Astrocyte (in vitro differentiated cells and primary cell): ENCODE data around the gene STXBP1. TPM values are rescaled to one million over a fixed set of nuclear protein-coding genes. Genes with fewer than 3 reads are reported as not detected.

Experiments
- DNase-seq: peaks from one replicate; pipeline ENCODE4 v3.0.0-alpha.2; 2010; ENCODE audit warnings: low read depth
- FAIRE-seq: peaks from 2 replicates; lab custom pipeline; 2011; peaks lifted over from hg19 to GRCh38; lab: Jason Lieb, UNC
- H2AFZ ChIP-seq: 2 replicates; pipeline ENCODE4 v1.6.0; 2012; ENCODE audit warnings: low read depth, low read length, inconsistent platforms
- H3K27ac ChIP-seq: 2 replicates; pipeline ENCODE4 v1.5.1; 2011; ENCODE audit warnings: low read depth, low read length, inconsistent platforms
- H3K27me3 ChIP-seq: 2 replicates; pipeline ENCODE4 v1.6.0; 2011; ENCODE audit warnings: low read length, inconsistent platforms; ENCODE audit not compliant: insufficient read depth
- H3K36me3 ChIP-seq: 2 replicates; pipeline ENCODE4 v1.5.1; 2011; ENCODE audit warnings: low read length, inconsistent platforms; ENCODE audit not compliant: insufficient read depth
- H3K4me1 ChIP-seq: 2 replicates; pipeline ENCODE4 v1.5.1; 2011; ENCODE audit warnings: low read length, inconsistent platforms; ENCODE audit not compliant: insufficient read depth
- H3K4me2 ChIP-seq: 2 replicates; pipeline ENCODE4 v1.6.0; 2012; ENCODE audit warnings: low read length, inconsistent platforms
- H3K4me3 ChIP-seq: 2 replicates; pipeline ENCODE4 v1.5.1; 2011; ENCODE audit warnings: low read depth, mild to moderate bottlenecking, low read length, inconsistent platforms; ENCODE audit not compliant: insufficient read depth
- H3K79me2 ChIP-seq: 2 replicates; pipeline ENCODE4 v1.6.0; 2012; ENCODE audit warnings: mild to moderate bottlenecking, low read length, inconsistent platforms; ENCODE audit not compliant: insufficient read depth
- H3K9ac ChIP-seq: 2 replicates; pipeline ENCODE4 v1.6.0; 2012; ENCODE audit warnings: mild to moderate bottlenecking, low read length, inconsistent platforms
- H3K9me3 ChIP-seq: 2 replicates; pipeline ENCODE4 v1.5.1; 2012; ENCODE audit warnings: low read depth, mild to moderate bottlenecking, low read length, inconsistent platforms; ENCODE audit not compliant: insufficient read depth
- H4K20me1 ChIP-seq: 2 replicates; pipeline ENCODE4 v1.6.0; 2012; ENCODE audit warnings: low read length, inconsistent platforms; ENCODE audit not compliant: insufficient read depth
- H3K27ac Mint-ChIP-seq: one replicate; pipeline ENCODE4 v1.8.0; 2021; ENCODE audit warnings: mild to moderate bottlenecking, mixed read lengths; ENCODE audit not compliant: unreplicated experiment
- H3K27me3 Mint-ChIP-seq: one replicate; pipeline ENCODE4 v1.8.0; 2021; ENCODE audit warnings: low read depth, mixed read lengths; ENCODE audit not compliant: unreplicated experiment
- H3K36me3 Mint-ChIP-seq: one replicate; pipeline ENCODE4 v1.8.0; 2021; ENCODE audit warnings: low read depth, mixed read lengths; ENCODE audit not compliant: unreplicated experiment
- H3K4me1 Mint-ChIP-seq: one replicate; pipeline ENCODE4 v1.8.0; 2021; ENCODE audit warnings: low read depth, mixed read lengths; ENCODE audit not compliant: unreplicated experiment
- H3K4me3 Mint-ChIP-seq: one replicate; pipeline ENCODE4 v1.8.0; 2021; ENCODE audit warnings: mild to moderate bottlenecking, moderate library complexity, mixed read lengths; ENCODE audit not compliant: unreplicated experiment
- H3K9me3 Mint-ChIP-seq: one replicate; pipeline ENCODE4 v1.8.0; 2021; ENCODE audit warnings: mild to moderate bottlenecking, mixed read lengths; ENCODE audit not compliant: unreplicated experiment
- EZH2 ChIP-seq: IDR thresholded peaks from 2 replicates; pipeline ENCODE4 v1.6.1; 2012; ENCODE audit warnings: mild to moderate bottlenecking, low read length, inconsistent platforms; ENCODE audit not compliant: insufficient read depth
- total RNA-seq: library from RNA; stranded (reverse); gene quantifications from 2 replicates; pipeline ENCODE4 v1.2.1, GENCODE V29; 2021
- TF ChIP-seq, protein P1 (sequence below): IDR thresholded peaks from 2 replicates; pipeline ENCODE4 v1.5.1; 2011; ENCODE audit warnings: low read depth, mild to moderate bottlenecking, inconsistent platforms, low read length, moderate library complexity; ENCODE audit not compliant: insufficient read depth

STXBP1 gene
- total RNA-seq, 1 donor from 2014 or later: 39.6 TPM

DNA sequence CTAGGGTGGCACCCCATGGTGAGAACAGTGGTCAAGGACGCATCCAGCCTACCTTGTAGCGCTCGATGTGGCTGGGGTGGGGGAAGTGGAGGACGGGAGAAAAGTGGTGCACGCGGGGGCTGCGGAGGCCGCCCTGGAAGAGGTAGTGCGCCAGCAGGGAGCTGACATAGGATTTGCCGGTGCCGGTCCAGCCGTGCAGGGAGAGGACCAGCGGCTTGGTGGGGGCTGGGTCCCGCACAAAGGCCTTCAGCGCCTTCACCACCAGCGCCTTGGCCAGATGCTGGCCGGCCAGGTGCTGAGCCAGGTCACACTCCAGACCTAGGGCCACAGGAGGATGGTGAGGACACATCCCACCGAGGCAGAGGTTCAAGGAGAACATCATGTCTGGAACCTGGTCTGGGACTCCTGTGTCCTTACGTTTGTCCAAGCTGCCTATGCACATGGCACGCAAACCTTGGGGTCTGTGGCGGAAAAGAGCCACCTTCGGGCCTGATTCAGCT, 122.2 kb downstream of the STXBP1 start:
- peaks cover 6% of the 10 kb centered on the region for H3K27me3 Mint-ChIP-seq
- FAIRE-seq (no peak), DNase-seq (no peak)
- Histone ChIP-seq H3K4me2 (peak overlapping the region; percentile 85), H3K27me3 (no peaks in the 10 kb centered on the region), H4K20me1 (peaks cover 5% of the 10 kb centered on the region), H3K4me1 (peaks cover 11% of the 10 kb centered on the region), H3K79me2 (peaks cover 6% of the 10 kb centered on the region), H3K4me3 (peak overlapping the region; percentile 59), H3K36me3 (no peaks in the 10 kb centered on the region), H2AFZ (peak overlapping the region; percentile 87), H3K9ac (peak overlapping the region; percentile 77), H3K27ac (peak overlapping the region; percentile 54), H3K9me3 (no peaks in the 10 kb centered on the region)
- peaks cover under 1% of the 10 kb centered on the region for H3K9me3 Mint-ChIP-seq
- TF ChIP-seq, protein P1, sequence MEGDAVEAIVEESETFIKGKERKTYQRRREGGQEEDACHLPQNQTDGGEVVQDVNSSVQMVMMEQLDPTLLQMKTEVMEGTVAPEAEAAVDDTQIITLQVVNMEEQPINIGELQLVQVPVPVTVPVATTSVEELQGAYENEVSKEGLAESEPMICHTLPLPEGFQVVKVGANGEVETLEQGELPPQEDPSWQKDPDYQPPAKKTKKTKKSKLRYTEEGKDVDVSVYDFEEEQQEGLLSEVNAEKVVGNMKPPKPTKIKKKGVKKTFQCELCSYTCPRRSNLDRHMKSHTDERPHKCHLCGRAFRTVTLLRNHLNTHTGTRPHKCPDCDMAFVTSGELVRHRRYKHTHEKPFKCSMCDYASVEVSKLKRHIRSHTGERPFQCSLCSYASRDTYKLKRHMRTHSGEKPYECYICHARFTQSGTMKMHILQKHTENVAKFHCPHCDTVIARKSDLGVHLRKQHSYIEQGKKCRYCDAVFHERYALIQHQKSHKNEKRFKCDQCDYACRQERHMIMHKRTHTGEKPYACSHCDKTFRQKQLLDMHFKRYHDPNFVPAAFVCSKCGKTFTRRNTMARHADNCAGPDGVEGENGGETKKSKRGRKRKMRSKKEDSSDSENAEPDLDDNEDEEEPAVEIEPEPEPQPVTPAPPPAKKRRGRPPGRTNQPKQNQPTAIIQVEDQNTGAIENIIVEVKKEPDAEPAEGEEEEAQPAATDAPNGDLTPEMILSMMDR: no peak
- no peak for TF ChIP-seq EZH2
- peak overlapping the region; percentile 82 for H3K4me3 Mint-ChIP-seq
- H3K4me1 Mint-ChIP-seq: peaks cover 2% of the 10 kb centered on the region
- H3K36me3 Mint-ChIP-seq: no peaks in the 10 kb centered on the region
- H3K27ac Mint-ChIP-seq: no peak overlapping the region

DNA sequence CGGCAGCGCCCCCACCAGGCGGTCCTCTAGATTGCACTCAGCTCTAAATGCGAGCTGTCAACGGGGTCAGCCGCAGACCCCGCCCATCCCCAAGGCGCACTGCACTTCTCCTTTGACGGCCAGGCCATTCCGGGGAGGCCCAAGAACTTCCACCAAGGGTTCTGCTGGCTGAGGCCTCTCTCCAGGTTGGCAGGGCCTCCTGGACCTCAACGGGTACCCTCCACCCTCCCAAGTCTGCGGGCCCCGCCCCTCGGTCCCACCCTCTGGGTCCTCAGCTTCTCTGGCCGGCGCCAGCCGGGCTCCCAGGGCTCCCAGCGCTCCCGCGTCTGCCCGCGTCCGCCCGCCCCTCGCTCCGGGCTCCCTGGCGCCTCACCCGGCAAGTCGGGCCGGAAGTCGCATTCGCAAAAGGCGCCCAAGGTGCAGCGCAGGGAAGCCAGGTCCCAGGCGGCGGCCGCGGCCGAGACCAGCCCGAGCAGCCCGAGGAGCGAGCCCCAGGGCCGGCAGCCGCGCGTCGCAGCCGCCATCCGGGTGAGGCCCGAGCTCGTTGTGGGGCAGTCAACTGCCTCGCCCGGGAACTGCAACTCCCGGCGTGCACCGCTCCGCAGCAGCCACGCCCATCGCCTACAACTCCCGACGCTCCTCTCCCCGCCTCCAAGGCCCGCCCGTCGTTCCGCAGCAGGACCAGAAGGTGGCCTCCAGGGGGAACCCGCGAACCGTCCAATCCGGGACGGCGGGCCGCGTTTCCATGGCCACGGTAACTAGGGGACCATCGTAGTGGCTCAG, 122.9 kb downstream of the STXBP1 start, which contains the start of gene TOR2A:
TSS of gene TOR2A (minus strand) at position 548 of the 783 bp plus-strand sequence. CDS start at position 524, 24 bp downstream.
- H3K27ac Mint-ChIP-seq: peak within 1 kb of the TSS; percentile 85

More for the DNA sequence above, 122.9 kb downstream of the STXBP1 start, which contains the start of gene TOR2A:
- H3K4me2 ChIP-seq: peak within 1 kb of the TSS; percentile 85
- no peaks in the 10 kb centered on the region for H3K9me3 Mint-ChIP-seq
- H3K36me3 Mint-ChIP-seq: no peaks in the 10 kb centered on the region
- peaks cover 5% of the 10 kb centered on the region for H3K27me3 Mint-ChIP-seq
- no peak for TF ChIP-seq EZH2
- TF ChIP-seq, protein P1: peak; percentile 90
- DNase-seq (peak; percentile 85), FAIRE-seq (no peak)
- H2AFZ ChIP-seq: peak within 1 kb of the TSS; percentile 87
- peak within 1 kb of the TSS; percentile 59 for H3K4me3 ChIP-seq
- H3K9ac ChIP-seq: peak within 1 kb of the TSS; percentile 77
- peaks cover 11% of the 10 kb centered on the region for H3K4me1 ChIP-seq
- H3K9me3 ChIP-seq: no peaks in the 10 kb centered on the region
- H3K79me2 ChIP-seq: peaks cover 6% of the 10 kb centered on the region
- peak within 1 kb of the TSS; percentile 83 for H3K4me3 Mint-ChIP-seq
- H3K4me1 Mint-ChIP-seq: peaks cover 2% of the 10 kb centered on the region
- H4K20me1 ChIP-seq: peaks cover 5% of the 10 kb centered on the region
- no peaks in the 10 kb centered on the region for H3K36me3 ChIP-seq
- peak within 1 kb of the TSS; percentile 54 for H3K27ac ChIP-seq
- no peaks in the 10 kb centered on the region for H3K27me3 ChIP-seq
